ENCODE measurements around the gene SMG5.

SMG5 gene

GRCh38 chr1:156282479-156283222, at the start of gene SMG5:
SMG5 (minus strand) TSS chr1:156282825; CDS start chr1:156282680, 145 bp downstream.
- DNase-seq: peak; percentile 99

GRCh38 chr1:156323179-156323578, 40.6 kb upstream of the SMG5 start:
- DNase-seq: peak; percentile 36

- no peak for DNase-seq
These were observed 37.9 kb upstream of the SMG5 start for GRCh38 chr1:156320560-156320959.

- DNase-seq: peak; percentile 47
These were observed 37.0 kb upstream of the SMG5 start for GRCh38 chr1:156319664-156320063.

- DNase-seq: no peak
These were observed 34.3 kb upstream of the SMG5 start for GRCh38 chr1:156316909-156317308.

- DNase-seq: peak; percentile 67
These were observed 28.3 kb upstream of the SMG5 start for GRCh38 chr1:156310962-156311361.

GRCh38 chr1:156308078-156308477, 25.5 kb upstream of the SMG5 start:
- peak; percentile 50 for DNase-seq

- DNase-seq: no peak
These were observed 22.6 kb upstream of the SMG5 start for GRCh38 chr1:156305215-156305614.

- DNase-seq: no peak
These were observed 20.6 kb upstream of the SMG5 start for GRCh38 chr1:156303241-156303640.

- no peak for DNase-seq
These were observed 16.3 kb upstream of the SMG5 start, which contains the start of gene VHLL for GRCh38 chr1:156298852-156299357. VHLL (minus strand) TSS chr1:156299307; CDS start chr1:156299189, 118 bp downstream.

- peak; percentile 63 for DNase-seq
These were observed 12.8 kb upstream of the SMG5 start, which contains the start of gene GLMP for GRCh38 chr1:156295391-156295947. GLMP (minus strand) TSS chr1:156295679; CDS start chr1:156295645, 34 bp downstream.

- DNase-seq: no peak
These were observed 11.3 kb upstream of the SMG5 start for GRCh38 chr1:156293895-156294294.

GRCh38 chr1:156293098-156293434, 10.4 kb upstream of the SMG5 start:
- DNase-seq: no peak

GRCh38 chr1:156291226-156292061, 8.8 kb upstream of the SMG5 start:
- DNase-seq: peak; percentile 89

GRCh38 chr1:156289857-156290256, 7.2 kb upstream of the SMG5 start:
- no peak for DNase-seq

- no peak for DNase-seq
These were observed 3.4 kb upstream of the SMG5 start for GRCh38 chr1:156286061-156286460.

GRCh38 chr1:156285437-156285836, 2.8 kb upstream of the SMG5 start:
- no peak for DNase-seq

GRCh38 chr1:156284757-156285156, 2.1 kb upstream of the SMG5 start:
- peak; percentile 18 for DNase-seq

- no peak for DNase-seq
These were observed 1.5 kb upstream of the SMG5 start, which contains the start of gene TMEM79 for GRCh38 chr1:156284112-156284511. TMEM79 (plus strand) TSS chr1:156284325; CDS start chr1:156285227, 902 bp downstream.

- DNase-seq: no peak
These were observed 896 bp upstream of the SMG5 start for GRCh38 chr1:156283521-156283920.

GRCh38 chr1:156281693-156282478, 739 bp downstream of the SMG5 start:
- peak; percentile 35 for DNase-seq

GRCh38 chr1:156281281-156281680, 1.3 kb downstream of the SMG5 start:
- peak; percentile 68 for DNase-seq
